ENCODE results near the gene SCAMP3. TPM values are rescaled to one million over a fixed set of nuclear protein-coding genes. Genes with fewer than 3 reads are reported as not detected.
"Not testable (repeated sequence)": the region's sequence is repeated elsewhere in the genome, so short reads cannot be mapped to it uniquely, and the experiment has no call there.

SCAMP3 gene
- total and polyA plus RNA-seq, 3 donors from 2014 or later: 63.0 to 80.6 (median 70.9) TPM

GRCh38 chr1:155228096-155228427 lies 34.1 kb downstream of the SCAMP3 start:
- intact Hi-C loops (cut with DNase I; ENCODE audit: low total_unique reads): no loop called here
- 44 to 46% methylated on average over 9 of the region's 9 CpGs for WGBS, 2 donors

GRCh38 chr1:155227261-155228095 lies 34.7 kb downstream of the SCAMP3 start:
- intact Hi-C loops (cut with DNase I; ENCODE audit: low total_unique reads): no loop called here
- Histone ChIP-seq H3K27ac (peak overlapping the region; percentile 65 to 86), H3K4me1 (peaks cover 10% of the 10 kb centered on the region), H3K27me3 (no peaks in the 10 kb centered on the region), H3K4me3 (peak overlapping the region; percentile 61 to 88), H3K36me3 (ENCODE audit: low read depth, missing control alignments) (no peaks in the 10 kb centered on the region), H3K9me3 (no peaks in the 10 kb centered on the region)
- peak; percentile 99 for DNase-seq
- 0 to 1% methylated on average over 17 to 42 of the region's 42 CpGs for WGBS, 2 donors
- TF ChIP-seq CTCF (IDR thresholded peaks at IDR 0.05) (peak in 1 of 3 experiments; percentile 21), POLR2A (IDR thresholded peaks at IDR 0.05) (no peak)

More at GRCh38 chr1:155228096-155228427, 34.1 kb downstream of the SCAMP3 start:
- no peak for TF ChIP-seq POLR2A (IDR thresholded peaks at IDR 0.05)
- no peak for TF ChIP-seq CTCF (IDR thresholded peaks at IDR 0.05)
- H3K4me1 ChIP-seq: peaks cover 13% of the 10 kb centered on the region
- H3K9me3 ChIP-seq: no peaks in the 10 kb centered on the region
- no peaks in the 10 kb centered on the region for H3K27me3 ChIP-seq
- peak overlapping the region; percentile 38 to 88 for H3K4me3 ChIP-seq
- H3K27ac ChIP-seq: peak overlapping the region; percentile 52 to 81
- no peak for DNase-seq
- H3K36me3 ChIP-seq (ENCODE audit: low read depth, missing control alignments): no peaks in the 10 kb centered on the region

GRCh38 chr1:155226910-155227260 lies 35.3 kb downstream of the SCAMP3 start:
- Histone ChIP-seq H3K4me3 (peak overlapping the region; percentile 61 to 88), H3K4me1 (peaks cover 9% of the 10 kb centered on the region), H3K36me3 (ENCODE audit: low read depth, missing control alignments) (no peaks in the 10 kb centered on the region), H3K27ac (peak overlapping the region; percentile 65 to 86), H3K9me3 (no peaks in the 10 kb centered on the region), H3K27me3 (no peaks in the 10 kb centered on the region)
- TF ChIP-seq POLR2A (IDR thresholded peaks at IDR 0.05): no peak
- TF ChIP-seq CTCF (IDR thresholded peaks at IDR 0.05): no peak
- intact Hi-C loops (cut with DNase I; ENCODE audit: low total_unique reads): no loop called here
- peak; percentile 48 for DNase-seq
- WGBS, 2 donors: 0 to 1% methylated on average over 19 of the region's 19 CpGs

- no peaks in the 10 kb centered on the region for H3K36me3 ChIP-seq (ENCODE audit: low read depth, missing control alignments)
- no peaks in the 10 kb centered on the region for H3K27me3 ChIP-seq
- no peaks in the 10 kb centered on the region for H3K9me3 ChIP-seq
- peaks cover 9% of the 10 kb centered on the region for H3K4me1 ChIP-seq
- intact Hi-C loops (cut with DNase I; ENCODE audit: low total_unique reads): no loop called here
- H3K4me3 ChIP-seq: peak overlapping the region; percentile 61 to 88
- peak; percentile 80 for DNase-seq
- TF ChIP-seq CTCF (IDR thresholded peaks at IDR 0.05): peak; percentile 27 to 35 (median 32)
- TF ChIP-seq POLR2A (IDR thresholded peaks at IDR 0.05): no peak
- H3K27ac ChIP-seq: peak overlapping the region; percentile 65 to 86
- WGBS, 2 donors: 1% methylated on average over 7 of the region's 7 CpGs
Measured at GRCh38 chr1:155226188-155226909, 35.8 kb downstream of the SCAMP3 start.

- intact Hi-C loops (cut with DNase I; ENCODE audit: low total_unique reads); H3K4me3 ChIP-seq; DNase-seq; H3K27ac ChIP-seq; H3K4me1 ChIP-seq; H3K9me3 ChIP-seq; H3K36me3 ChIP-seq (ENCODE audit: low read depth, missing control alignments); H3K27me3 ChIP-seq: not testable (repeated sequence)
- 93 to 95% methylated on average over 8 of the region's 8 CpGs for WGBS, 2 donors
Measured at GRCh38 chr1:155225404-155225759, 36.8 kb downstream of the SCAMP3 start.
